ENCODE data around the gene GYPC.

The GYPC gene, protein sequence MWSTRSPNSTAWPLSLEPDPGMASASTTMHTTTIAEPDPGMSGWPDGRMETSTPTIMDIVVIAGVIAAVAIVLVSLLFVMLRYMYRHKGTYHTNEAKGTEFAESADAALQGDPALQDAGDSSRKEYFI

DNA sequence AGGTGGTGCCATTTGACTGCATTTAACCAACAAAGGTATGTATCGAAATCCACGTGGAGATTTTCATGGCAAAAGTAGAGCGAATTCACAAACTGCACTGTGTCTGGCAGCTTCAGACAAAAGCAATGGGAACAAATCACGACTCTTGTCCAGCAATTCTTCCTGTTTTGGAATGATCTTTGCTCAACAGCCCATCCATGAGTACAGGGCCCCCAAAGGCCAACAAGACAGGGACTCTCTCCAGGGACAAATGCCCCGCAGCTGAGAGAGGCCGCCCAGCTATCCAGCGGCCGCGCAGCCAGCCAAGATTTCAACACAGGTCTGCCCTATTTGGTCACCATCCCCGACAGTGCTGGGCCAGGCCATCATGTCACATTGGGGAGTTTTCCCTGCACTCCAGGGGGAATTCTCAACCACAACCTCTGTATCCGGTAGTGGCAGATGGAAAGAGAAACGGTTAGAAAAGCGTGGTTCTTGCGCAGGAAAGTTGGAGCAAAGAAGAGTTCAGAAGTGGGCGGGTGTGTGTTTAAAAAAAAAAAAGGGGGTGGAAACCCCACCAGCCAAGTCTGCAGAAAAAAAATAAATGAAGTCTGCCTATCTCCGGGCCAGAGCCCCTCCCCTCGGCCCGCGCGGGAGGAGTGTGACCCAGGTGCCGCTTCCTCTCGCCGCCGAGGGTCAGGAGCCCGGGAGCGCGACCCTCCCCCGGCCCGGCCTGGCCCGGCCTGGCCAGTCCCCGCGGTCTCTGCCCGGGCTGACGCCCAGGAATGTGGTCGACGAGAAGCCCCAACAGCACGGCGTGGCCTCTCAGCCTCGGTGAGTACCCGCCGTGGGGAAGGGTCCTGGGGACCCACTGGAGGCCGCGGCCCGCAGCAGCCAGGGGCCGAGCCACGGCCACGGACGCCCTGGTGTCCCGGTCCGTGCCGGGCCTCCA lies at the start of gene GYPC:
Gene GYPC, plus strand, starts transcription at position 659 of the 931 bp plus-strand sequence. Its CDS starts 106 bp downstream, at position 765.
- H3K4me3 ChIP-seq (ENCODE audit: low read depth in 1 of 2, low read length in 2 of 2): peak within 1 kb of the TSS; percentile 67 to 88
- H3K36me3 ChIP-seq (ENCODE audit: insufficient read depth, low read length): no peaks in the 10 kb centered on the region
- peak within 1 kb of the TSS; percentile 94 for H3K9ac ChIP-seq (ENCODE audit: low read length)
- peak within 1 kb of the TSS; percentile 75 for H3K27ac ChIP-seq (ENCODE audit: low read depth, low read length)
- no peaks in the 10 kb centered on the region for H3K9me3 ChIP-seq (ENCODE audit: low read length)
- H3K4me1 ChIP-seq (ENCODE audit: insufficient read depth, low read length): peaks cover 41% of the 10 kb centered on the region
- H3K27me3 ChIP-seq (ENCODE audit: control insufficient read depth in 1 of 2, insufficient read depth in 2 of 2, low read length in 2 of 2): no peaks in the 10 kb centered on the region

GRCh38 chr2:126614524-126615227 lies 41.3 kb upstream of the GYPC start:
- Histone ChIP-seq H3K4me1 (ENCODE audit: insufficient read depth, low read length) (no peaks in the 10 kb centered on the region), H3K27ac (ENCODE audit: low read depth, low read length) (no peak overlapping the region), H3K36me3 (ENCODE audit: insufficient read depth, low read length) (no peaks in the 10 kb centered on the region)

DNA sequence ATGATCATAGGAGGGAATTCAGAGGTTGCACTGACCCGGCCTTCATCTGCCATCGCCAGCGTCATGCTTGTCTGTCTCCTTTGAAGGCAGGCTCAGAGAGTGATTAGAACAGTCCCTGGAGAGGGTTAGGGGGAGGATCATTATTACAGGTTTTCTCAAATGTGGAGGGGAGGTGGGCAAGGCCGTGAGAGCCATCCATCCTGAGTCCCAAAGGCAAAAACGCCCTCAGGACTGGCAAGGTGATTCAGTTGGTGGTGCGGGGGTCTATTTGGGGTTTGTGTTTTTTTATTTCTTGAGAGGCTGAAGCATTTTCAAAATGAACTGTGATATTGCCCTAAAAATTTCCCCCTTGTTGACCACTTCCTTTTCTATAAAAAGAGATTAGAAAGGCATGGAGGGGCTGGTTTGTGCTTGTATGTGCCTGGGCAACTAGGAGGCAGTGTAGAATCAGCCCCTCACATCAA lies 39.3 kb upstream of the GYPC start:
- no peak overlapping the region for H3K27ac ChIP-seq (ENCODE audit: low read depth, low read length)
- no peaks in the 10 kb centered on the region for H3K27me3 ChIP-seq (ENCODE audit: control insufficient read depth in 1 of 2, insufficient read depth in 2 of 2, low read length in 2 of 2)
- H3K36me3 ChIP-seq (ENCODE audit: insufficient read depth, low read length): no peaks in the 10 kb centered on the region
- no peaks in the 10 kb centered on the region for H3K4me1 ChIP-seq (ENCODE audit: insufficient read depth, low read length)
- no peak overlapping the region for H3K4me3 ChIP-seq (ENCODE audit: low read depth in 1 of 2, low read length in 2 of 2)
- H3K9me3 ChIP-seq (ENCODE audit: low read length): no peaks in the 10 kb centered on the region
- no peak overlapping the region for H3K9ac ChIP-seq (ENCODE audit: low read length)

More at GRCh38 chr2:126614524-126615227, 41.3 kb upstream of the GYPC start:
- Histone ChIP-seq H3K27me3 (ENCODE audit: control insufficient read depth in 1 of 2, insufficient read depth in 2 of 2, low read length in 2 of 2) (no peaks in the 10 kb centered on the region), H3K9me3 (ENCODE audit: low read length) (no peaks in the 10 kb centered on the region), H3K4me3 (ENCODE audit: low read depth in 1 of 2, low read length in 2 of 2) (no peak overlapping the region), H3K9ac (ENCODE audit: low read length) (no peak overlapping the region)

DNA sequence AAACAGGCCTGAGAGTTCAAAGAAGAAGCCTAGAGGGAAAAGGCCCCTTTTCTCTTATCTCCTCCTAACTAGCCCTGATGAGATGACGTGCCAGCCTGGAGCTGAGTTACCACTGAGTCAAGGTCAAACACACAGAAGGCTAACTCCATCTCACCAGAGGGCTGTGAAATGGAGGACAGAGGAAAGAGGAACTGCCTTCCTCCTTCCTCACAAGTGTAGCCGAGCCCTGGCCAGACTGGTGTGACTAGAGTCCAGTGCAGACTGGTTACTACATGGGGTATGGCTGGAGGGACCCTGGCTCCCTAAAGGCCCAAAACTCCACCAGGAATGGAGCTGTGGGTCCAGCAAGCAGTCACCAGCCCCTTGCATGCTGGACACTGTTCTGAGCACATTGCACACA lies 35.7 kb upstream of the GYPC start:
- Histone ChIP-seq H3K27me3 (ENCODE audit: control insufficient read depth in 1 of 2, insufficient read depth in 2 of 2, low read length in 2 of 2) (no peaks in the 10 kb centered on the region), H3K4me1 (ENCODE audit: insufficient read depth, low read length) (no peaks in the 10 kb centered on the region), H3K4me3 (ENCODE audit: low read depth in 1 of 2, low read length in 2 of 2) (no peak overlapping the region), H3K36me3 (ENCODE audit: insufficient read depth, low read length) (no peaks in the 10 kb centered on the region), H3K9me3 (ENCODE audit: low read length) (no peaks in the 10 kb centered on the region), H3K27ac (ENCODE audit: low read depth, low read length) (no peak overlapping the region), H3K9ac (ENCODE audit: low read length) (no peak overlapping the region)

- Histone ChIP-seq H3K4me3 (ENCODE audit: low read depth in 1 of 2, low read length in 2 of 2) (no peak overlapping the region), H3K27ac (ENCODE audit: low read depth, low read length) (no peak overlapping the region), H3K9me3 (ENCODE audit: low read length) (no peaks in the 10 kb centered on the region), H3K9ac (ENCODE audit: low read length) (no peak overlapping the region), H3K36me3 (ENCODE audit: insufficient read depth, low read length) (no peaks in the 10 kb centered on the region), H3K27me3 (ENCODE audit: control insufficient read depth in 1 of 2, insufficient read depth in 2 of 2, low read length in 2 of 2) (no peaks in the 10 kb centered on the region), H3K4me1 (ENCODE audit: insufficient read depth, low read length) (no peaks in the 10 kb centered on the region)
Observed at GRCh38 chr2:126623000-126623399, 33.0 kb upstream of the GYPC start.

- Histone ChIP-seq H3K9ac (ENCODE audit: low read length) (no peak overlapping the region), H3K27ac (ENCODE audit: low read depth, low read length) (no peak overlapping the region), H3K4me1 (ENCODE audit: insufficient read depth, low read length) (no peaks in the 10 kb centered on the region), H3K4me3 (ENCODE audit: low read depth in 1 of 2, low read length in 2 of 2) (no peak overlapping the region), H3K9me3 (ENCODE audit: low read length) (no peaks in the 10 kb centered on the region), H3K27me3 (ENCODE audit: control insufficient read depth in 1 of 2, insufficient read depth in 2 of 2, low read length in 2 of 2) (no peaks in the 10 kb centered on the region), H3K36me3 (ENCODE audit: insufficient read depth, low read length) (no peaks in the 10 kb centered on the region)
Observed at GRCh38 chr2:126627643-126628042, 28.3 kb upstream of the GYPC start.

GRCh38 chr2:126634273-126634861 lies 21.6 kb upstream of the GYPC start:
- H3K27ac ChIP-seq (ENCODE audit: low read depth, low read length): no peak overlapping the region
- no peaks in the 10 kb centered on the region for H3K27me3 ChIP-seq (ENCODE audit: control insufficient read depth in 1 of 2, insufficient read depth in 2 of 2, low read length in 2 of 2)
- H3K4me3 ChIP-seq (ENCODE audit: low read depth in 1 of 2, low read length in 2 of 2): no peak overlapping the region
- H3K4me1 ChIP-seq (ENCODE audit: insufficient read depth, low read length): no peaks in the 10 kb centered on the region
- no peaks in the 10 kb centered on the region for H3K9me3 ChIP-seq (ENCODE audit: low read length)
- H3K36me3 ChIP-seq (ENCODE audit: insufficient read depth, low read length): no peaks in the 10 kb centered on the region
- H3K9ac ChIP-seq (ENCODE audit: low read length): no peak overlapping the region

- Histone ChIP-seq H3K9me3 (ENCODE audit: low read length) (no peaks in the 10 kb centered on the region), H3K9ac (ENCODE audit: low read length) (no peak overlapping the region), H3K36me3 (ENCODE audit: insufficient read depth, low read length) (no peaks in the 10 kb centered on the region), H3K27ac (ENCODE audit: low read depth, low read length) (no peak overlapping the region), H3K27me3 (ENCODE audit: control insufficient read depth in 1 of 2, insufficient read depth in 2 of 2, low read length in 2 of 2) (no peaks in the 10 kb centered on the region), H3K4me3 (ENCODE audit: low read depth in 1 of 2, low read length in 2 of 2) (no peak overlapping the region), H3K4me1 (ENCODE audit: insufficient read depth, low read length) (no peaks in the 10 kb centered on the region)
Observed at GRCh38 chr2:126635281-126635680, 20.7 kb upstream of the GYPC start.

- H3K27me3 ChIP-seq (ENCODE audit: control insufficient read depth in 1 of 2, insufficient read depth in 2 of 2, low read length in 2 of 2): no peaks in the 10 kb centered on the region
- H3K9ac ChIP-seq (ENCODE audit: low read length): no peak overlapping the region
- no peaks in the 10 kb centered on the region for H3K4me1 ChIP-seq (ENCODE audit: insufficient read depth, low read length)
- no peak overlapping the region for H3K27ac ChIP-seq (ENCODE audit: low read depth, low read length)
- H3K4me3 ChIP-seq (ENCODE audit: low read depth in 1 of 2, low read length in 2 of 2): no peak overlapping the region
- H3K9me3 ChIP-seq (ENCODE audit: low read length): no peaks in the 10 kb centered on the region
- H3K36me3 ChIP-seq (ENCODE audit: insufficient read depth, low read length): no peaks in the 10 kb centered on the region
Observed at GRCh38 chr2:126635736-126636135, 20.2 kb upstream of the GYPC start.

DNA sequence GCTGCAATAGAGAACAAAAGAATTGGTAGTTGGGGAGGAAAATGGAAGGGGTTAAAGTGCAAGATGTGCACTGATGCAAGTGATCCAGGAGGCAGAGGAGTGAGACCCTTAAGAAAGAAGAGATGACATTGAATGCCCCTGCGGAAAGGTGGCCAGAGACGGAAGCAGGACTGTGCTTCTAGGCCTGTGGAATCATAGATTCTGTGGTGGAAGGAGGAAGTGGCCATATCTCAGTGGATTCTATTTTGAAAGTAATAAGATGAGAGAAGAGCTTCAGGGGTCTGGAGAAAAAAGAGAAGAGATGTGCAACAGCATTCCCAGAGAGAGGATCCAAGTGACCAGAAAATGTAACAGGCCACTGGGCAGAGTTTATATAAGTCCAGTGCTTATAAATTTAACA lies 18.6 kb upstream of the GYPC start:
- H3K4me3 ChIP-seq (ENCODE audit: low read depth in 1 of 2, low read length in 2 of 2): no peak overlapping the region
- no peaks in the 10 kb centered on the region for H3K36me3 ChIP-seq (ENCODE audit: insufficient read depth, low read length)
- no peaks in the 10 kb centered on the region for H3K9me3 ChIP-seq (ENCODE audit: low read length)

DNA sequence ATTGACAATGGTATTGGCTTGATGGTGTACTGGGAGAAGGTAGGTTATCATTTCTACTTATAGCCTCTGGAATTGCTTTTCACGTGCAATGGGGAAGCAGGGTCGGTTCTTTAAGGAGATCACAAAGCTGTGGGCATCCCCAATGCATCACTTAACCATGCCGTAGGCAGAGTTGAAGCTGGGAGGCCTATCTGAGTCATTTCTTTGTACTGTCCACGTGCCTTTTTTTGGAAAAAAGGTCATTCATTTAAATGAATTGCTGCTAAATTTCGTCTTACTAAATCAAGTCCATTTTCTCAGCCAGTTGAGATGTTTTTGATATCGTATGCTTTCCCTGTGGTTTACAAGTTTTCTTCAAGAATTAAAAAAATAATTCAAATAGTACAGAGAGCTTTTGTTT lies 17.2 kb upstream of the GYPC start:
- Histone ChIP-seq H3K9me3 (ENCODE audit: low read length) (no peaks in the 10 kb centered on the region), H3K27me3 (ENCODE audit: control insufficient read depth in 1 of 2, insufficient read depth in 2 of 2, low read length in 2 of 2) (no peaks in the 10 kb centered on the region), H3K27ac (ENCODE audit: low read depth, low read length) (no peak overlapping the region), H3K4me3 (ENCODE audit: low read depth in 1 of 2, low read length in 2 of 2) (no peak overlapping the region), H3K36me3 (ENCODE audit: insufficient read depth, low read length) (no peaks in the 10 kb centered on the region), H3K4me1 (ENCODE audit: insufficient read depth, low read length) (no peaks in the 10 kb centered on the region), H3K9ac (ENCODE audit: low read length) (no peak overlapping the region)

More for the DNA sequence above, 18.6 kb upstream of the GYPC start:
- Histone ChIP-seq H3K27me3 (ENCODE audit: control insufficient read depth in 1 of 2, insufficient read depth in 2 of 2, low read length in 2 of 2) (no peaks in the 10 kb centered on the region), H3K4me1 (ENCODE audit: insufficient read depth, low read length) (no peaks in the 10 kb centered on the region), H3K27ac (ENCODE audit: low read depth, low read length) (no peak overlapping the region), H3K9ac (ENCODE audit: low read length) (no peak overlapping the region)

All from muscle layer of colon (tissue), 2 donors.